Omental fat pad (tissue), 4 donors: ENCODE measurements around the gene TPM2. TPM values are rescaled to one million over a fixed set of nuclear protein-coding genes. Genes with fewer than 3 reads are reported as not detected.

Source experiments
- ATAC-seq: fragments of 150-250 bp; one replicate; pipeline ENCODE4 v1.9.1; 2016; ENCODE audit warnings: mild to moderate bottlenecking, moderate library complexity; ENCODE audit not compliant: low FRiP score
- DNase-seq: peaks from one replicate; pipeline ENCODE4 v3.0.0-alpha.2; 2019; ENCODE audit warnings: low spot score
- small RNA-seq: library from RNA; depleted of rRNA; stranded (forward); fragments of <200 nt; gene quantifications from one replicate; pipeline ENCODE3, GENCODE V24; 2016
- total RNA-seq, 4 donors: library from RNA; depleted of rRNA; stranded (reverse); fragments of >200 nt; gene quantifications; one replicate each; pipeline ENCODE4 v1.1.0, GENCODE V29; 2016
- TF ChIP-seq, protein P1 (sequence below), 3 donors: fragments of 450-650 bp; IDR thresholded peaks; one replicate each; pipeline ENCODE4 v1.5.1; 2016 to 2017; ENCODE audit warnings: antibody characterized with exemption in 3 of 3, mild to moderate bottlenecking in 3 of 3, moderate library complexity in 2 of 3

TPM2 gene
- total RNA-seq, 4 donors from 2014 or later = 150 to 301 (median 237) TPM

DNA sequence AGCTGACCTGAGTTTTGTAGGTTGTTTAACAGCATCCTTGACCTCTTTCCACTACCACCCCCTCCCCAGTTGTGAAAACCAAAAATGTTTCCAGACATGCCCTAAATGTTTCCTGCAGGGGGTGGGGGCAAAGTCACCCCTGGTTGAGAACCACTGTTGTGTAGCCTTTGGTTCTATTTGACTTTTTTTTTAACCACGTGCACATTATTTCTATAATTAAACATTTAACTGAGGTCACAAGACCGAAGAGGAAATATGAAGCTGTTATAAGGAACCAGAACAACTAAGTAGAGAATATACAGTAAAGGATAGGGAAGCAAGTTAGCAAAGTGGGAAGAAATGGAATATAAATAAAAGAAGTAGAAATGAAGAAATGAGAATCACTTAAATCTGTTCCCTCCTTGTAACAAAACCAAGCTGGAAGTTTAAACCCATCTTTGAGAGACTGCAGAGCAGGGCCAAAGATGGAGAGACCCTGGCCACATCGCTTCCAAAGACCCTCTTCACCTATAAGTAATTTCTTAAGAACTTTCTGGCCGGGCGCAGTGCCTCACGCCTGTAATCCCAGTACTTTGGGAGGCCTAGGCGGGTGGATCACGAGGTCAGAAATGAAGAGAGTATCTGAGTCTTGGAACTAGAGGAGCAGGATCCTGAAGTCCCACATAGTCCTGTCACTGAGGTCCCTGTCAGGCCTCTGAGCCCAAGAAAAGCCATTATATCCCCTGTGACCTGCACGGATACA is 53.4 kb downstream of the TPM2 start:
- no peak for DNase-seq
- TF ChIP-seq, protein P1, sequence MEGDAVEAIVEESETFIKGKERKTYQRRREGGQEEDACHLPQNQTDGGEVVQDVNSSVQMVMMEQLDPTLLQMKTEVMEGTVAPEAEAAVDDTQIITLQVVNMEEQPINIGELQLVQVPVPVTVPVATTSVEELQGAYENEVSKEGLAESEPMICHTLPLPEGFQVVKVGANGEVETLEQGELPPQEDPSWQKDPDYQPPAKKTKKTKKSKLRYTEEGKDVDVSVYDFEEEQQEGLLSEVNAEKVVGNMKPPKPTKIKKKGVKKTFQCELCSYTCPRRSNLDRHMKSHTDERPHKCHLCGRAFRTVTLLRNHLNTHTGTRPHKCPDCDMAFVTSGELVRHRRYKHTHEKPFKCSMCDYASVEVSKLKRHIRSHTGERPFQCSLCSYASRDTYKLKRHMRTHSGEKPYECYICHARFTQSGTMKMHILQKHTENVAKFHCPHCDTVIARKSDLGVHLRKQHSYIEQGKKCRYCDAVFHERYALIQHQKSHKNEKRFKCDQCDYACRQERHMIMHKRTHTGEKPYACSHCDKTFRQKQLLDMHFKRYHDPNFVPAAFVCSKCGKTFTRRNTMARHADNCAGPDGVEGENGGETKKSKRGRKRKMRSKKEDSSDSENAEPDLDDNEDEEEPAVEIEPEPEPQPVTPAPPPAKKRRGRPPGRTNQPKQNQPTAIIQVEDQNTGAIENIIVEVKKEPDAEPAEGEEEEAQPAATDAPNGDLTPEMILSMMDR (IDR thresholded peaks at IDR 0.05) = no peak
- ATAC-seq = no peak

DNA sequence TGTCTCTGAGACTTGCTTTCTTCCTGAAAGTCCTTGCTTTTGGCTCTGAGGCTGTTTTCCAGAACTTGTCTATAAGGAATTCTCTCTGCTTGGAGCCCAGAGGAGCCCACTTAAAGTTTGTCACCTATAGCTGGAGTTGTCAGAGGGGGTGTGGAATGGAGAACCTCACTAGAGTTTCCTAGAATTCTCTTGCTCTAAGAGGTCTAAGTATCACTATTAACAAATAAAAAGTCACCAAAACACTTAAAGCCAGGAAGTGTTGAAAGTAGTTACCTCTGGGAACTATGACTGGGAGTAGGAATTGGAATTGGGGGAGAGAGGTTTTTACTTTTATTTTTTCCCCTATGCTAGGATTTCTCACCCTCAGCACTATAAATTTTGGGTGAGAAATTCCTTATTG is 54.0 kb downstream of the TPM2 start:
- DNase-seq (no peak), ATAC-seq (no peak)
- TF ChIP-seq, protein P1 (IDR thresholded peaks at IDR 0.05) = no peak

Small RNA genes lying within 50 kb of the gene (small RNA-seq; reads per million reads assigned to genes)
- gene MIR6853 (not detected), gene RMRP (not detected), gene RN7SL22P (not detected)

Other genes with a start within 250 kb of the TPM2 start
- gene RUSC2, start 199.8 kb downstream of the TPM2 start, total RNA-seq = 10 to 100 TPM; 12.2 to 23.5 (median 21.1) TPM
- 10 to 100 TPM; 29.6 to 53.0 (median 36.5) TPM for gene TESK1, start 84.7 kb downstream of the TPM2 start, total RNA-seq
- gene CD72, start 71.5 kb downstream of the TPM2 start, total RNA-seq = 10 to 100 TPM in 1 of 4 donors, 1 to 10 TPM in 3; 1.6 to 15.5 (median 4.9) TPM
- 1 to 10 TPM in 3 of 4 donors, under 1 TPM in 1; 0.74 to 5.2 (median 1.1) TPM for gene SIT1, start 39.0 kb downstream of the TPM2 start, total RNA-seq
- gene RMRP, start 31.9 kb downstream of the TPM2 start, total RNA-seq = 1,000 to 10,000 TPM in 3 of 4 donors, 100 to 1,000 TPM in 1; 841 to 3,200 (median 2,180) TPM
- 100 to 1,000 TPM in 1 of 4 donors, 10 to 100 TPM in 3; 35.8 to 108 (median 52.5) TPM for gene CCDC107, start 31.6 kb downstream of the TPM2 start, total RNA-seq
- 1 to 10 TPM in 1 of 4 donors, under 1 TPM in 2, not detected in 1; 0.36 to 2.8 (median 0.65) TPM for gene ARHGEF39, start 24.7 kb downstream of the TPM2 start, total RNA-seq
- 10 to 100 TPM in 1 of 4 donors, 1 to 10 TPM in 1, under 1 TPM in 1, not detected in 1; 0.82 to 35.4 (median 2.0) TPM for gene CA9, start 16.0 kb downstream of the TPM2 start, total RNA-seq
- gene TLN1, start 42.3 kb upstream of the TPM2 start, total RNA-seq = 100 to 1,000 TPM; 301 to 553 (median 412) TPM
- gene CREB3, start 42.7 kb upstream of the TPM2 start, total RNA-seq = 10 to 100 TPM; 43.2 to 48.3 (median 45.8) TPM
- 10 to 100 TPM; 33.7 to 94.7 (median 57.9) TPM for gene GBA2, start 59.3 kb upstream of the TPM2 start, total RNA-seq
- gene RGP1, start 59.4 kb upstream of the TPM2 start, total RNA-seq = 10 to 100 TPM; 12.7 to 19.2 (median 17.5) TPM
- not detected for gene MSMP, start 64.4 kb upstream of the TPM2 start, total RNA-seq
- gene NPR2, start 101.7 kb upstream of the TPM2 start, total RNA-seq = 10 to 100 TPM; 13.7 to 28.2 (median 24.3) TPM
- 1 to 10 TPM in 2 of 4 donors, under 1 TPM in 1, not detected in 1; 0.65 to 2.8 (median 2.0) TPM for gene SPAG8, start 122.3 kb upstream of the TPM2 start, total RNA-seq
- gene HINT2, start 125.1 kb upstream of the TPM2 start, total RNA-seq = 10 to 100 TPM; 19.8 to 49.7 (median 40.6) TPM
- gene FAM221B, start 138.8 kb upstream of the TPM2 start, total RNA-seq = not detected
- gene TMEM8B, start 139.3 kb upstream of the TPM2 start, total RNA-seq = 10 to 100 TPM in 1 of 4 donors, 1 to 10 TPM in 3; 2.7 to 13.2 (median 4.6) TPM
- gene OR13J1, start 180.5 kb upstream of the TPM2 start, total RNA-seq = not detected
- gene HRCT1, start 216.3 kb upstream of the TPM2 start, total RNA-seq = 10 to 100 TPM in 2 of 4 donors, 1 to 10 TPM in 2; 5.1 to 17.5 (median 11.3) TPM
- 10 to 100 TPM in 3 of 4 donors, 1 to 10 TPM in 1; 5.6 to 70.1 (median 18.4) TPM for gene SPAAR, start 219.6 kb upstream of the TPM2 start, total RNA-seq